HG02588 (cell line): ENCODE results near the gene PHF20.
"Not testable (repeated sequence)": the region's sequence is repeated elsewhere in the genome, so short reads cannot be mapped to it uniquely, and the experiment has no call there.

Experiments
- ATAC-seq: cut with Tn5 transposase; IDR thresholded peaks from one replicate; pipeline ENCODE4 v1.9.1; 2021; ENCODE audit warnings: mild to moderate bottlenecking, moderate library complexity; ENCODE audit not compliant: unreplicated experiment

Gene PHF20

DNA sequence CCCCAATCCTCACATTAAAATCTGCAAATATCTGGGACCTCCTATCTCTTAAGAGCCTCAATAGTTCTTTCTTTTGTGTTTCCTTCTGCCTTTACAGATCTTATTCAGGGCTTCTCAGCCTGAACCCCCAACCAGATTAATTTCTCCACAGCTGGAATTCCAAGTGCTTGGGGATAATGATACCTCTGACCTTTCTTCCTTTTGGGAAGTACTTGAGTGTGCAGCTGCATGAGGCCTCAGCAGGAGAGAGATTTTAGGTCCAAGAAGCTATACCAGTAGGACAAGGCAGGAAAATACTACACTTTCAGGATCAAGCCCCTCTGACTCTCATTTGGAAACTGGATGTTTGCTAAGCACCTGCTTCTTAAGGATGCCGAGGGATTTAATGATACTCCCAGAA is 2.6 kb downstream of the PHF20 start:
- ATAC-seq = no peak

GRCh38 chr20:35776513-35777101 is 4.8 kb downstream of the PHF20 start:
- no peak for ATAC-seq

DNA sequence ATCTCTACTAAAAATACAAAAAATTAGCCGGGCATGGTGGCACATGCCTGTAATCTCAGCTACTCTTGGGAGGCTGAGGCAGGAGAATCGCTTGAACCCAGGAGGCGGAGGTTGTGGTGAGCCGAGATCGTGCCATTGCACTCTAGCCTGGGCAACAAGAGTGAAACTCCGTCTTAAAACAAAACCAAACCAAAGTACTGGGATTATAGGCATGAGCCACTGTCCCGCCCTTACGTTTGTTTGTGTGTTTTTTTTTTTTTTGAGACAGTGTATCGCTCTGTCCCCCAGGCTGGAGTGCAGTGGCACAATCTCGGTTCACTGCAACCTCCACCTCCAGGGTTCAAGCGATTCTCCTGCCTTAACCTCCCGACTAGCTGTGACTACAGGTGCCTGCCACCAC is 12.0 kb downstream of the PHF20 start:
- ATAC-seq = not testable (repeated sequence)

DNA sequence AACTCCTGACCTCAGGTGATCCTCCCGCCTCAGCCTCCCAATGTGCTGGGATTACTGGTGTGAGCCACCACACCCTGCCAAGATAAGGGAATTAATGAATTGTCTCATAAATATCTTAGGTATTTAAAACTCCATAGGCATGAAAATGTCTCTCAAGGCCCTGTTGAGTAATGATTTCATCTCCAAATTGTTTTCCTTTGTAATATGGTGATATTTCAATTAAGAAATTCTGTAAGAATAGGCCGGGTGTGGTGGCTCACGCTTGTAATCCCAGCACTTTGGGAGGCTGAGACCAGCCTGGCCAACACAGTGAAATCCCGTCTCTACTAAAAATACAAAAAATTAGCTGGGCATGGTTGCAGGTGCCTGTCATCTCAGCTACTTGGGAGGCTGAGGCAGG is 13.7 kb downstream of the PHF20 start:
- not testable (repeated sequence) for ATAC-seq

- ATAC-seq = no peak
These were observed 17.0 kb downstream of the PHF20 start for GRCh38 chr20:35788796-35789195.

GRCh38 chr20:35791097-35791496 is 19.3 kb downstream of the PHF20 start:
- no peak for ATAC-seq

GRCh38 chr20:35791821-35792220 is 20.0 kb downstream of the PHF20 start:
- ATAC-seq = no peak

- no peak for ATAC-seq
These were observed 20.9 kb downstream of the PHF20 start for GRCh38 chr20:35792740-35793139.

GRCh38 chr20:35796571-35796970 is 24.8 kb downstream of the PHF20 start:
- ATAC-seq = no peak

- no peak for ATAC-seq
These were observed 30.1 kb downstream of the PHF20 start for GRCh38 chr20:35801865-35802264.

- no peak for ATAC-seq
These were observed 34.3 kb downstream of the PHF20 start for GRCh38 chr20:35806075-35806474.

GRCh38 chr20:35807877-35808276 is 36.1 kb downstream of the PHF20 start:
- ATAC-seq = no peak

- no peak for ATAC-seq
These were observed 48.9 kb downstream of the PHF20 start for GRCh38 chr20:35820715-35821114.

DNA sequence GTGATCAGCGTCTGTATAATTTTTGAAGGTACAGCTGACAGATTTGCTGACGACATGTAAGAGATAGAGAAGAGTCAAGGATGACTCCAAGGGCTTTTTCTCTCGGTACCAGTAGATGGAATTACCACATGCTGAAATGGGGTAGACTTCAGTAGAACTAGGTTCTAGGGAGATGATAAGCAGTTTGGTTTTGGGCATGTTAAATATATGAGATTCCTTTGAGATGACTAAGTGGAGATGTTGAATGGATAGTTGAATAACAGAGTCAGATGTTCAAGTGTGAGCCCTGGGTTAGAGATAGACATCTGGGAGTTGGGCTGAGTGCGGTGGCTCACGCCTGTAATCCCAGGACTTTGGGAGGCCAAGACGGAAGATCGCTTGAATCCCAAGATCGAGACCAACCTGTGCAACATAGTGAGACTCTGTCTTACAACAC is 50.0 kb downstream of the PHF20 start:
- ATAC-seq = no peak

- no peak for ATAC-seq
These were observed 51.3 kb downstream of the PHF20 start for GRCh38 chr20:35823147-35823546.

- no peak for ATAC-seq
These were observed 52.1 kb downstream of the PHF20 start for GRCh38 chr20:35823937-35824336.

DNA sequence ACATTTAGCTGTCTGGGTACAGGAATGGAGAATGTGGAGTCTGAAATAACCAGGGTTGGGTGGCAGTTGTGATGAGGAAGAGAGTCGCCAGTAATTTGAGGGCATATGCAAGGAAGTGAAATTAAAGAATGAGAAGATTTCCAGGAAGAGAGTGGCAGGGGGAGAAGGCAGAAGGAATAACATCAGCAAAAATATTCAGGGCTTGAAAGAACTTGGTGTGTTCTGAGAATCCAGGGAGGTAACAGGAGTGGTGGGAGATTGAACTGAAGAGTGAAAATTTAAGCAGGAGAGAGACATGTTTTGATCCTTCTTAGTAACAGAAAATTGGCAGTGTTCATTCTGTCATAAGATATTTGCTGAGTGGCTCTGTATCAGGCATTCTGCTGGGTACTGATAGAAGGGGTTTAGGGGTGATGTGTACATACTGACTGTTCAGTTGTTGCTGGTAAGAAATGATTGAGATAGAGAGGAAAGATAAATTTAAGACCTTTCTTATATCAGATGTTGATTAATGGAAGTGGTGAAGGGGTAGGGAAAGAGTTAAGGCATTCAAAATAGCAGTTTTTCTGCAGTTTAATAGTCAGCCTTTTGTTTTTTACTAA is 54.7 kb downstream of the PHF20 start:
- ATAC-seq = no peak

GRCh38 chr20:35828434-35828833 is 56.6 kb downstream of the PHF20 start:
- ATAC-seq = no peak

DNA sequence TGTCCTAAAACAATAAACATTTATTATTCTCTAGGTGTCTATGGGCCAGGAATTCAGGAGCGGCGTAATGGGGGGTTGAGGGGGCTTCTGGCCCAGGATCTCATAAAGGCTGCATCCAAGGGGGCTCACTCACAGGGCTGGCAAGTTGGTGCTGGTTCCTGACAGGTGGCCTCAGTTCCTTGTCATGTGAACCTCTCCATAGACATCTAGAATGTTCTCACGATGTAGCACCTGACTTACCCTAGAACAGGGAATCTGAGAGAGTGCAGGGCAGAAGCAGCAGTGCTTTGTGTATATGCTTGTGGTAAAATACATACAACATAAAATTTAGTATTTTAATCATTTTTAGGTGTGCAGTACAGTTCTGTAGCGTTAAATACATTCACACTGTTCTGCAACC is 57.1 kb downstream of the PHF20 start:
- ATAC-seq = no peak

DNA sequence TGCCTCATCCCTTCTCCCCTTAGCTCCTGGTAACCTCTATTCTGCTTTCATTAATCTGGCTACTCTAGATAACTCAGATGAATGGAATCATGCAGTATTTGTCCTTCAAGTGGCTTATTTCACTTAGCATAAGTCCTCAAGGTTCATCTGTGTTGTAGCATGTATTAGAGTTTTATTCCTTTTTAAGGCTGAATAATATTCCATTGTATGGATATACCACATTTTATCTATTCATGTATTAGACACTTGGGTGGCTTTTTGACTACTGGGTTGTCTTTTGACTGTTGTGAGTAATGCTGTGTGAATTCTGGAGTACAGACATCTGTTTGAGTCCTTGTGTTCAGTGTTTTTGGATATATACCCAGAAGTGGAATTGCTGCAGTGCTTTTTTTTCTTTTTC is 58.4 kb downstream of the PHF20 start:
- no peak for ATAC-seq

DNA sequence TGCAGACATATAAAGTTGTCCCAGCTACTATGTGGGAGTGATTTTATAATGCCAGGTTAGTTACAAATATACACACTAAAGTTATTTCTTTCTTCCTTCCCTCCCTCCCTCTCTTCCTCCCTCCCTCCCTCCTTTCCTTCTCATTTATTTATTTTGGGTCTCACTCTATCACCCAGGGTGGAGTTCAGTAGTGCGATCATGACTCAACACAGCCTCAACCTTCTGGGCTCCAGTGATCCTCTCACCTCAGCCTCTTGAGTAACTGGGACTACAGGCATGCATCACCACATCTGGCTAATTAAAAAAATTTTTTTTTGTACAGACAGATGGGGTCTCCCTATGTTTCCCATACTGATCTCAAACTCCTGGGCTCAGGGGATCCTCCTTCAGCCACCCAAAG is 59.2 kb downstream of the PHF20 start:
- no peak for ATAC-seq

- no peak for ATAC-seq
These were observed 60.2 kb downstream of the PHF20 start for GRCh38 chr20:35831971-35832370.

- no peak for ATAC-seq
These were observed 61.4 kb downstream of the PHF20 start for GRCh38 chr20:35833241-35833640.
